ENCODE results near the gene ZBTB4.

Gene ZBTB4

GRCh38 chr17:7508145-7508544 lies 28.7 kb upstream of the ZBTB4 start:
- no peak for TF ChIP-seq NFIC (IDR thresholded peaks at IDR 0.05)
- TF ChIP-seq ZBTB7A (IDR thresholded peaks at IDR 0.05; ENCODE audit: low read depth) = no peak
- TF ChIP-seq FOXM1 (IDR thresholded peaks at IDR 0.05; ENCODE audit: borderline replicate concordance, low read depth) = no peak
- no peak for TF ChIP-seq CREB1 (IDR thresholded peaks at IDR 0.05; ENCODE audit: low read depth)
- no peak for TF ChIP-seq TEAD4 (IDR thresholded peaks at IDR 0.05)
- no peak for TF ChIP-seq EP300 (IDR thresholded peaks at IDR 0.05; ENCODE audit: borderline replicate concordance)
- no peak for TF ChIP-seq TAF1 (IDR thresholded peaks at IDR 0.05; ENCODE audit: low read depth)
- TF ChIP-seq TCF12 (IDR thresholded peaks at IDR 0.05; ENCODE audit: low read depth) = no peak
- TF ChIP-seq MAX (IDR thresholded peaks at IDR 0.05) = no peak
- TF ChIP-seq YY1 (IDR thresholded peaks at IDR 0.05; ENCODE audit: low read depth) = no peak
- no peak for TF ChIP-seq REST (IDR thresholded peaks at IDR 0.05; ENCODE audit: low read depth)
- no peak for TF ChIP-seq USF1 (IDR thresholded peaks at IDR 0.05)

- TF ChIP-seq MAX (IDR thresholded peaks at IDR 0.05) (no peak), NFIC (IDR thresholded peaks at IDR 0.05) (no peak), CEBPB (IDR thresholded peaks at IDR 0.05) (no peak), REST (IDR thresholded peaks at IDR 0.05; ENCODE audit: low read depth) (no peak), USF1 (IDR thresholded peaks at IDR 0.05) (no peak), RAD21 (IDR thresholded peaks at IDR 0.05; ENCODE audit: low read depth) (no peak), YY1 (IDR thresholded peaks at IDR 0.05; ENCODE audit: low read depth) (no peak), FOXM1 (IDR thresholded peaks at IDR 0.05; ENCODE audit: borderline replicate concordance, low read depth) (no peak), TEAD4 (IDR thresholded peaks at IDR 0.05) (no peak), CREB1 (IDR thresholded peaks at IDR 0.05; ENCODE audit: low read depth) (no peak), TAF1 (IDR thresholded peaks at IDR 0.05; ENCODE audit: low read depth) (no peak), EP300 (IDR thresholded peaks at IDR 0.05; ENCODE audit: borderline replicate concordance) (no peak), ZBTB7A (IDR thresholded peaks at IDR 0.05; ENCODE audit: low read depth) (no peak), TCF12 (IDR thresholded peaks at IDR 0.05; ENCODE audit: low read depth) (no peak), EGR1 (IDR thresholded peaks at IDR 0.05) (no peak)
These were observed 24.1 kb upstream of the ZBTB4 start for GRCh38 chr17:7503521-7503920.

- no peak for TF ChIP-seq MAX (IDR thresholded peaks at IDR 0.05)
- TF ChIP-seq RAD21 (IDR thresholded peaks at IDR 0.05; ENCODE audit: low read depth) = peak; percentile 31; the same call in 1 of the 2 replicates
These were observed 23.6 kb upstream of the ZBTB4 start for GRCh38 chr17:7502987-7503386.

GRCh38 chr17:7502171-7502847 lies 22.9 kb upstream of the ZBTB4 start:
- TF ChIP-seq CEBPB (IDR thresholded peaks at IDR 0.05) = no peak
- TF ChIP-seq NFIC (IDR thresholded peaks at IDR 0.05) = no peak
- TF ChIP-seq RAD21 (IDR thresholded peaks at IDR 0.05; ENCODE audit: low read depth) = no peak
- TF ChIP-seq EP300 (IDR thresholded peaks at IDR 0.05; ENCODE audit: borderline replicate concordance) = no peak
- TF ChIP-seq CREB1 (IDR thresholded peaks at IDR 0.05; ENCODE audit: low read depth) = no peak
- no peak for TF ChIP-seq TEAD4 (IDR thresholded peaks at IDR 0.05)
- TF ChIP-seq REST (IDR thresholded peaks at IDR 0.05; ENCODE audit: low read depth) = no peak
- no peak for TF ChIP-seq MAX (IDR thresholded peaks at IDR 0.05)
- no peak for TF ChIP-seq TAF1 (IDR thresholded peaks at IDR 0.05; ENCODE audit: low read depth)
- no peak for TF ChIP-seq USF1 (IDR thresholded peaks at IDR 0.05)
- no peak for TF ChIP-seq TCF12 (IDR thresholded peaks at IDR 0.05; ENCODE audit: low read depth)
- no peak for TF ChIP-seq ZBTB7A (IDR thresholded peaks at IDR 0.05; ENCODE audit: low read depth)
- no peak for TF ChIP-seq EGR1 (IDR thresholded peaks at IDR 0.05)
- no peak for TF ChIP-seq YY1 (IDR thresholded peaks at IDR 0.05; ENCODE audit: low read depth)
- no peak for TF ChIP-seq FOXM1 (IDR thresholded peaks at IDR 0.05; ENCODE audit: borderline replicate concordance, low read depth)
